ENCODE measurements around the gene ZMAT5.

The ZMAT5 gene

DNA sequence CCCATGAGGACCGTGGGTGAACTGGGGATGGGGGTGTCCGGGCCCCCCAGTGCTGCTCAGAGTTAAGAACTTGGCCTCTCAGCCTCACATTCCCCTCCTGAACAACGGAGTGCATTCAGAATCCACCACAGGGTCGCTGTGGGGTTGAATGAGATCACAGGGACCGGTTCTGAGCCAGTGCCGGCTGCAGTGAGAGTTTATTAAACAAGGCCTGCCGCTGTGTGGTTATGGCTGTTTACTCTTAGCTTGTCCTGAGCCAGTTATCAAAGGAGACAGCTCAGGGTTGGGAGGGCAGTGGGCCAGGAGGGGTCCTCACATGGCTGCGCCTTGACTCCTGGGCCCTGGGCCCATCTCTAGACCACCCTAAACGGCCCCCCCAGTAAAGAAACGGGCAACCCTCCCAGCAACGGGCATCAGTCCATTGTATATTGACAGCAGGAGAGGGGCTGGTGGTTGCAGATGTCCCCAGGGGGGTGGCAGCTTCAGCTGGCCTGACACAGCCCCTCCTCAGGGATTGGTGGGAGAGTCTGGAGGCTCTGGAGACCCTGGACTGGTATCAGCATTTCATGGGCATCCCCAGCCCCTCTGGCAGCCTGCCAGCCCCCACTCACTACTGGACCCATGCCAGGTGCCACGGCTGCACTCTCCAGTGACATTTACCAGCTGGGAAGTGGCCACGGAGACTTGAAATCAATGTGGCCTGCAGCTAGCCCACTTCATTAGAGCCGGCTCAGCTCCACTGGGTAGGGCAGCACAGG is 62.1 kb downstream of the ZMAT5 start (continued):
- TF ChIP-seq, protein P1, sequence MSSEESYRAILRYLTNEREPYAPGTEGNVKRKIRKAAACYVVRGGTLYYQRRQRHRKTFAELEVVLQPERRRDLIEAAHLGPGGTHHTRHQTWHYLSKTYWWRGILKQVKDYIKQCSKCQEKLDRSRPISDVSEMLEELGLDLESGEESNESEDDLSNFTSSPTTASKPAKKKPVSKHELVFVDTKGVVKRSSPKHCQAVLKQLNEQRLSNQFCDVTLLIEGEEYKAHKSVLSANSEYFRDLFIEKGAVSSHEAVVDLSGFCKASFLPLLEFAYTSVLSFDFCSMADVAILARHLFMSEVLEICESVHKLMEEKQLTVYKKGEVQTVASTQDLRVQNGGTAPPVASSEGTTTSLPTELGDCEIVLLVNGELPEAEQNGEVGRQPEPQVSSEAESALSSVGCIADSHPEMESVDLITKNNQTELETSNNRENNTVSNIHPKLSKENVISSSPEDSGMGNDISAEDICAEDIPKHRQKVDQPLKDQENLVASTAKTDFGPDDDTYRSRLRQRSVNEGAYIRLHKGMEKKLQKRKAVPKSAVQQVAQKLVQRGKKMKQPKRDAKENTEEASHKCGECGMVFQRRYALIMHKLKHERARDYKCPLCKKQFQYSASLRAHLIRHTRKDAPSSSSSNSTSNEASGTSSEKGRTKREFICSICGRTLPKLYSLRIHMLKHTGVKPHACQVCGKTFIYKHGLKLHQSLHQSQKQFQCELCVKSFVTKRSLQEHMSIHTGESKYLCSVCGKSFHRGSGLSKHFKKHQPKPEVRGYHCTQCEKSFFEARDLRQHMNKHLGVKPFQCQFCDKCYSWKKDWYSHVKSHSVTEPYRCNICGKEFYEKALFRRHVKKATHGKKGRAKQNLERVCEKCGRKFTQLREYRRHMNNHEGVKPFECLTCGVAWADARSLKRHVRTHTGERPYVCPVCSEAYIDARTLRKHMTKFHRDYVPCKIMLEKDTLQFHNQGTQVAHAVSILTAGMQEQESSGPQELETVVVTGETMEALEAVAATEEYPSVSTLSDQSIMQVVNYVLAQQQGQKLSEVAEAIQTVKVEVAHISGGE (tag by site-specific recombination; conservative IDR thresholded peaks at IDR 0.05; ENCODE audit: low read depth), result no peak
- peak; percentile 14; the same call in 1 of the 2 replicates for TF ChIP-seq ZFHX2 (tag by site-specific recombination; conservative IDR thresholded peaks at IDR 0.05)
- no peak for TF ChIP-seq ZNF324 (tag by site-specific recombination; IDR thresholded peaks at IDR 0.05)
- TF ChIP-seq TRIM28 (IDR thresholded peaks at IDR 0.05; ENCODE audit: borderline replicate concordance, low read length), result no peak
- no peak for TF ChIP-seq ZNF830 (tag by site-specific recombination; IDR thresholded peaks at IDR 0.05; ENCODE audit: low read depth)
- no peak for TF ChIP-seq KLF9 (tag by site-specific recombination; IDR thresholded peaks at IDR 0.05; ENCODE audit: low read depth)
- TF ChIP-seq ZNF560 (tag by site-specific recombination; IDR thresholded peaks at IDR 0.05; ENCODE audit: borderline replicate concordance), result no peak
- no peak for TF ChIP-seq ZNF548 (tag by site-specific recombination; IDR thresholded peaks at IDR 0.05)
- no peak for TF ChIP-seq ZNF404 (tag by site-specific recombination; IDR thresholded peaks at IDR 0.05)
- TF ChIP-seq ZNF624 (tag by site-specific recombination; IDR thresholded peaks at IDR 0.05), result no peak
- no peak for TF ChIP-seq ZNF112 (tag by site-specific recombination; IDR thresholded peaks at IDR 0.05)
- TF ChIP-seq ZNF341 (tag by site-specific recombination; IDR thresholded peaks at IDR 0.05; ENCODE audit: low read depth), result peak; percentile 23; the same call in 1 of the 2 replicates
- TF ChIP-seq ZNF248 (tag by site-specific recombination; IDR thresholded peaks at IDR 0.05), result no peak
- TF ChIP-seq ZNF138 (tag by site-specific recombination; IDR thresholded peaks at IDR 0.05; ENCODE audit: borderline replicate concordance), result no peak
- TF ChIP-seq ZNF169 (tag by site-specific recombination; IDR thresholded peaks at IDR 0.05), result no peak
- TF ChIP-seq, protein P2, sequence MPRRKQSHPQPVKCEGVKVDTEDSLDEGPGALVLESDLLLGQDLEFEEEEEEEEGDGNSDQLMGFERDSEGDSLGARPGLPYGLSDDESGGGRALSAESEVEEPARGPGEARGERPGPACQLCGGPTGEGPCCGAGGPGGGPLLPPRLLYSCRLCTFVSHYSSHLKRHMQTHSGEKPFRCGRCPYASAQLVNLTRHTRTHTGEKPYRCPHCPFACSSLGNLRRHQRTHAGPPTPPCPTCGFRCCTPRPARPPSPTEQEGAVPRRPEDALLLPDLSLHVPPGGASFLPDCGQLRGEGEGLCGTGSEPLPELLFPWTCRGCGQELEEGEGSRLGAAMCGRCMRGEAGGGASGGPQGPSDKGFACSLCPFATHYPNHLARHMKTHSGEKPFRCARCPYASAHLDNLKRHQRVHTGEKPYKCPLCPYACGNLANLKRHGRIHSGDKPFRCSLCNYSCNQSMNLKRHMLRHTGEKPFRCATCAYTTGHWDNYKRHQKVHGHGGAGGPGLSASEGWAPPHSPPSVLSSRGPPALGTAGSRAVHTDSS (tag by site-specific recombination; IDR thresholded peaks at IDR 0.05), result no peak
- peak; percentile 73; the same call in 1 of the 2 replicates for TF ChIP-seq GLIS1 (tag by site-specific recombination; IDR thresholded peaks at IDR 0.05)
- TF ChIP-seq, protein P3, sequence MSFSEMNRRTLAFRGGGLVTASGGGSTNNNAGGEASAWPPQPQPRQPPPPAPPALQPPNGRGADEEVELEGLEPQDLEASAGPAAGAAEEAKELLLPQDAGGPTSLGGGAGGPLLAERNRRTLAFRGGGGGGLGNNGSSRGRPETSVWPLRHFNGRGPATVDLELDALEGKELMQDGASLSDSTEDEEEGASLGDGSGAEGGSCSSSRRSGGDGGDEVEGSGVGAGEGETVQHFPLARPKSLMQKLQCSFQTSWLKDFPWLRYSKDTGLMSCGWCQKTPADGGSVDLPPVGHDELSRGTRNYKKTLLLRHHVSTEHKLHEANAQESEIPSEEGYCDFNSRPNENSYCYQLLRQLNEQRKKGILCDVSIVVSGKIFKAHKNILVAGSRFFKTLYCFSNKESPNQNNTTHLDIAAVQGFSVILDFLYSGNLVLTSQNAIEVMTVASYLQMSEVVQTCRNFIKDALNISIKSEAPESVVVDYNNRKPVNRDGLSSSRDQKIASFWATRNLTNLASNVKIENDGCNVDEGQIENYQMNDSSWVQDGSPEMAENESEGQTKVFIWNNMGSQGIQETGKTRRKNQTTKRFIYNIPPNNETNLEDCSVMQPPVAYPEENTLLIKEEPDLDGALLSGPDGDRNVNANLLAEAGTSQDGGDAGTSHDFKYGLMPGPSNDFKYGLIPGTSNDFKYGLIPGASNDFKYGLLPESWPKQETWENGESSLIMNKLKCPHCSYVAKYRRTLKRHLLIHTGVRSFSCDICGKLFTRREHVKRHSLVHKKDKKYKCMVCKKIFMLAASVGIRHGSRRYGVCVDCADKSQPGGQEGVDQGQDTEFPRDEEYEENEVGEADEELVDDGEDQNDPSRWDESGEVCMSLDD (tag by site-specific recombination; IDR thresholded peaks at IDR 0.05), result no peak
- TF ChIP-seq ZNF521 (tag by site-specific recombination; IDR thresholded peaks at IDR 0.05), result no peak
- no peak for TF ChIP-seq ZNF292 (tag by site-specific recombination; IDR thresholded peaks at IDR 0.05; ENCODE audit: borderline replicate concordance, low read depth)
- TF ChIP-seq, protein P4, sequence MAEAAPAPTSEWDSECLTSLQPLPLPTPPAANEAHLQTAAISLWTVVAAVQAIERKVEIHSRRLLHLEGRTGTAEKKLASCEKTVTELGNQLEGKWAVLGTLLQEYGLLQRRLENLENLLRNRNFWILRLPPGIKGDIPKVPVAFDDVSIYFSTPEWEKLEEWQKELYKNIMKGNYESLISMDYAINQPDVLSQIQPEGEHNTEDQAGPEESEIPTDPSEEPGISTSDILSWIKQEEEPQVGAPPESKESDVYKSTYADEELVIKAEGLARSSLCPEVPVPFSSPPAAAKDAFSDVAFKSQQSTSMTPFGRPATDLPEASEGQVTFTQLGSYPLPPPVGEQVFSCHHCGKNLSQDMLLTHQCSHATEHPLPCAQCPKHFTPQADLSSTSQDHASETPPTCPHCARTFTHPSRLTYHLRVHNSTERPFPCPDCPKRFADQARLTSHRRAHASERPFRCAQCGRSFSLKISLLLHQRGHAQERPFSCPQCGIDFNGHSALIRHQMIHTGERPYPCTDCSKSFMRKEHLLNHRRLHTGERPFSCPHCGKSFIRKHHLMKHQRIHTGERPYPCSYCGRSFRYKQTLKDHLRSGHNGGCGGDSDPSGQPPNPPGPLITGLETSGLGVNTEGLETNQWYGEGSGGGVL (tag by site-specific recombination; IDR thresholded peaks at IDR 0.05), result no peak
- TF ChIP-seq ZNF654 (tag by site-specific recombination; IDR thresholded peaks at IDR 0.05; ENCODE audit: low read depth), result no peak
- TF ChIP-seq ZNF660 (tag by site-specific recombination; IDR thresholded peaks at IDR 0.05), result no peak
- peak; percentile 72 for TF ChIP-seq ZIC2 (tag by site-specific recombination; IDR thresholded peaks at IDR 0.05)
- TF ChIP-seq ZNF23 (tag by site-specific recombination; IDR thresholded peaks at IDR 0.05; ENCODE audit: borderline replicate concordance), result no peak
- TF ChIP-seq ZNF311 (tag by site-specific recombination; IDR thresholded peaks at IDR 0.05; ENCODE audit: borderline replicate concordance), result no peak
- TF ChIP-seq PRDM1 (tag by site-specific recombination; IDR thresholded peaks at IDR 0.05), result no peak

All from HEK293 (cell line).